KBM-7 (cell line): ENCODE data around the gene RSAD1.

Source experiments
- DNase-seq: peaks from one replicate; pipeline ENCODE4 v3.0.0-alpha.2; 2015
- in situ Hi-C: fragments of 300-500 bp; cut with MboI; formaldehyde crosslinking; loops from 2 replicates; pipeline ENCODE4 v1.14.3; 2020; ENCODE audit warnings: low sequenced_read_pairs, low pct_unique_long_range_greater_than_20kb, mixed read lengths

Gene RSAD1

DNA sequence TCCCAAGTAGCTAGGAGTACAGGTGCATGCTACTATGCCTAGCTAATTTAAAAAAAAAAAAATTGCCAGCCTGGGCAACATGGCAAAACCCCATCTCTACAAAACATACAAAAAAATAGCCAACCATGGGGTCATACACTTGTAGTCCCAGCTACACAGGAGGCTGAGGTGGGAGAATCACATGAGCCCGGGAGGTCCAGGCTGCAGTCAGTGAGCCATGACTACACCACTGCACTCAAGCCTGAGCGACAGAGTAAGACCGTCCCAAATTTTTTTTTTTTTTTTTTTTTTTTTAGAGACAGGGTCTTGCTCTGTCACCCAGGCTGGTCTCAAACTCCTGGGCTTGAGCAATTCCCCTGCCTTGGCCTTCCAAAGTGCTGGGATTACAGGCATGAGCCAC is 24.8 kb upstream of the RSAD1 start:
- in situ Hi-C loops: no loop called here
- no peak for DNase-seq

DNA sequence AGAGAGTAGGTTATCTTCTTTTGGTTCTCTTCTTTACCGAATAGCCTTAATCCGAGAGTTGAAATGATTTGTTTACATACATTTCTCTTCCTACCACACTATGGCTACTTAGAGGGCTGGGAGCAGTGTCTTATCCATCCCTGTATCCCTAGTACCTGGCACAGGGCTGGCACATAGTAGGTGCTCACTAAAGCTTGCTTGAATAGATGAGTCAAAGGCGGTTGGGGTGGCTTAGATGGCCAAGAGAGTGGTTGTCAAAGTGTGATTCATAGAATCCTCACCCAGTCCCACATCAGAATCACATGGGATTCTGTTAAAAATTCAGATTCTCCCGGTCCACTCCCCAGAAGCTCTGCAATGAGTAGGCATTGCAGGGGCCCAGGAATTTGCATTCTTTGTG is 21.0 kb upstream of the RSAD1 start:
- in situ Hi-C loops: no loop called here

DNA sequence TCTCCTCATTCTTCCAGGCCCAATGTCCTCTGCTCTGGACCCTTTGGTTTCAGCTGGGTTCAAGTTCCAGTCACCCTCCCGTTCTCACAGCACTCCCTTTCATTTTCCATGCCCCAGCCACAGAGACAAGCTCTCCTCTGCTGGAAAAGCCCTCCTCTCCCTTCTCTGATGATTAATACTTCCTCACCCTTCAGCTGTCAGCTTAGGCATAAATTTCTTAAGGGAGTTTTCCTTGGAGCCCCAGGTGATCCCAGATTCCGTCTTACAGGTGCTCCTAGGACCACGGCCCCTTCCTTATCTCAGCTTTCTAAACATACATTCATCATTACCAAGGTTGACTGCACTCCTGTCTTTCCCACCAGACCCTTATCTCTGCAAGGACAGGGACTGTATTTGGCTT is 20.4 kb upstream of the RSAD1 start:
- in situ Hi-C loops: no loop called here
- DNase-seq: no peak

More for the DNA sequence above, 21.0 kb upstream of the RSAD1 start:
- DNase-seq: no peak

DNA sequence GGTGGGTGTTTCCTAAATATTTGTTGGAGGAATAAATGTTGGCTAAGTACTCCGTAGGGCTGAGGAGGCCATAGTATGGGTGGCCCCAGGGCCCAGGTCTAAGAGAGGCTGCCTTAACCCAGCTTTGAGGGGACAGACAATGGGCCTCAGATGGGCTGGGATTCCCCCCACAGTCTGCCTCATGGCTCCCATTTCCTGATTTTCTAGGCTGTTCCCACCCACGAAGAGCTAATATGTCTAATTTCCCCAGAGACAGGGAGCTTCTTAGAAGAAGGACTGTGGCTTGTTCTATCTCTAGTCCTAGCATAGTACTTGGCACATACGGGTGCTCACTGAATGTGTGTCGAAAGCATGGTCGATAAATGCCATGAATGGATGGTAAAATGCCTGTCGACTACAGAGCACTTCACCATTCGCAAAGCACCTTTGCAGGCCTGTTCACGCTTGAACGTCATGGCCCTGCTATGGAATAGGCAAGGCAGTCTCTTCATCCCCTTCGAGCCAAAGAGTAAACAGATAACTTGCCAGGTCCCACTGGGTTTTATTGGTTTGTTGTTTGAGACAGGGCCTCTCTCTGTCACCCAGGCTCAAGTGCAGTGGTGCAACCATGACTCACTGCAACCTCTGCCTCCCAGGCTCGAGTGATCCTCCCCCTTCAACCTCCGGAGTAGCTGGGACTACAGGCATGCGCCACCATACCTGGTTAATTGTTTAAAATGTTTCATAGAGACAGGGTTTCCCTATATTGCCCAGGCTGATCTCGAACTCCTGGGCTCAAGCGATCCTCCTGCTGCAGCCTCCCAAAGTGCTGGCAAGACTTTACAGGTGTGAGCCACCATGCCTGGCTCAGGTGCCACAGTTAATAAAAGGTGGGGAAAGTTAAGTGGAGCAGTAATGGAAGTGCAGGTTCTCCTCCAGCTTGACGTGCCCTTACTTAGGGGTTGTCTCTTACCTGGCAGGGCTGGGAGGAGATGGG is 19.7 kb upstream of the RSAD1 start:
- in situ Hi-C loops: no loop called here

DNA sequence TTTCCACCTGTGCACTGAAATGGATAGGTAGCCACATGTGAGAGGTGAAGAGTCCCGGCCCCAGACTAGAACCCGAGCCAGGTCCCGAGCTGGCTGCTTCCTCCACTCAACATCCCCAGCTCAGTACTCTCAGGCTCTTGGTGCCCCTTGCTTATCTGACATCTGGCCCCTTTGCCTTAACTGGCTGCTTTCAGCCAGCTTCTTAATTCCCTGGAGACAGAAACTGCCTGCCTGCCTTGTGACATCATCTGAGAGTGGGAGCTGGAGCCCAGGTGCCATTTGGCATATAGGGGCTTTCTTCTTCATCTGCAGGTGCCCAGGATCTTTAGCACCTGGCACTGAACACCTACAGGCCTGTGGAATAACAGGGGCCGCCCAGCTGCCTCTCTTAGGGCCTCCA is 18.9 kb upstream of the RSAD1 start:
- DNase-seq: no peak
- in situ Hi-C loops: no loop called here

More for the DNA sequence above, 19.7 kb upstream of the RSAD1 start:
- DNase-seq: no peak

DNA sequence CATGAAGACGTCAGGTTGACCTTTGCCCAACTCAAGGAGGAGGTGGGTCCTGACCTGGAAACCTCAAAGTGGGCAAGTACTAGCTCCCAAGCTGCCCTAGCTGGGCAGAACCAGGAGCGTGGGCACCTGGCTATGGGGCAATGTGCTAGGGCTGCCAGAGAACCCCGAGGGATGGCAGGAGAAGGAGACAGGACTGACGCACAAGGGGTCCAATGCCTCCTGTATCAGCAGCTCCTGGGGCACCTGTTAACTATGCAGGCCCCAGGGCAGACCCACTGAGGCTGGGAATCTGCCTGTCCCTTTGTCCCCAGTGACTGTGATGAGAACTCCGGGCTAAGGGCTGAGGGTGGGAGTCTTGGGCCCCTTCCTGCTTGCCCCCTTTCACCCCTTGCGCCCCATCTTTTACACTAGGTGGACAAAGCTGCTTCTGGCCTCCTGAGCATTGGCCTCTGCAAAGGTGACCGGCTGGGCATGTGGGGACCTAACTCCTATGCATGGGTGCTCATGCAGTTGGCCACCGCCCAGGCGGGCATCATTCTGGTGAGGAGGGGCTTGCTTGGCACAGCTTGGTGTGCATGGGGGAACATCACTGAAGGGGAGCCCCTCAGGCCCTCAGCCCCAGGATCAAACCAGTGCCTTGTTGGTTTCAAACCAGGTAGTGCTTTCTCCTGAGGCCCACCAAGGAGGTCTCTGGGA is 17.7 kb upstream of the RSAD1 start:
- in situ Hi-C loops: no loop called here
- DNase-seq: no peak

DNA sequence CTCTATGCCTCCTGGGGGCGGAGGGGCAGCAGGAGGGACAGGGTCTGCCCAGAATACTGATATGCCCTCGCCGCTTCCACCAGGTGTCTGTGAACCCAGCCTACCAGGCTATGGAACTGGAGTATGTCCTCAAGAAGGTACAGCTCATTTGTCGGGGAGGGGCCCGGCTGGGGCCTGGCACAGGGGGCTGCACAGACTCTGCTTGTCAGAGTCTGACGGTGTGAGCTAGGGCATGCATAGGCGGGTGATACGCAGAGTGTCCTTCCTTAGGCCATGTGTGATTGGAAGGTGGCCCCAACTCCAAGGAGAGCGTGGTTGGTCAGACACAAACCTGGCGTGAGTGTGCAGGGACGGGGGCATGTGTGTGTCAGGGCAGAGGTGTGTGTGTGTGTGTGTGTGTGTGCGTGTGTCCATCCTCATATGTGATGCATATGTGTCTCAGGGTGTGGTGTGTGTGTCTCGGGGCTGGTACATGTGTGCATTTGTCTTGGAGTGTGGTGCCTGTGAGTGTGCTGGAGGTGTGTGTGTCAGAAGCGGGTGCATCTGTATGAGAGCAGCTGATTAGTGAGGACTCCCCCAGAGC is 17.0 kb upstream of the RSAD1 start:
- in situ Hi-C loops: no loop called here
- DNase-seq: no peak

DNA sequence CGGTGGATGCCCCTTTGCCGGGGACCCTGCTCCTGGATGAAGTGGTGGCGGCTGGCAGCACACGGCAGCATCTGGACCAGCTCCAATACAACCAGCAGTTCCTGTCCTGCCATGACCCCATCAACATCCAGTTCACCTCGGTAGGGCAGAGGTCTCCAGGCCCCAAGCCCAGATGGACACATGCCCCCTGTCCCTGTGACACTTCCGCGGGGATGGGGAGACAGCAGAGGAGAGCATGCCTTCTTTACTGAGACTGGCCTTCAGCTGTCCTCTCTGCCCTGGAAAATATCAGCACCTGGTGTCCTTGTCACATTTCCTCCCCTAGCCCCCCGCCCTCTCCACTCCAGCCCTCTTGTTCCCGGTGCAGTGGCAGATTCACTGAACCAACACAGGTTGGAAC is 16.2 kb upstream of the RSAD1 start:
- in situ Hi-C loops: no loop called here
- DNase-seq: no peak

DNA sequence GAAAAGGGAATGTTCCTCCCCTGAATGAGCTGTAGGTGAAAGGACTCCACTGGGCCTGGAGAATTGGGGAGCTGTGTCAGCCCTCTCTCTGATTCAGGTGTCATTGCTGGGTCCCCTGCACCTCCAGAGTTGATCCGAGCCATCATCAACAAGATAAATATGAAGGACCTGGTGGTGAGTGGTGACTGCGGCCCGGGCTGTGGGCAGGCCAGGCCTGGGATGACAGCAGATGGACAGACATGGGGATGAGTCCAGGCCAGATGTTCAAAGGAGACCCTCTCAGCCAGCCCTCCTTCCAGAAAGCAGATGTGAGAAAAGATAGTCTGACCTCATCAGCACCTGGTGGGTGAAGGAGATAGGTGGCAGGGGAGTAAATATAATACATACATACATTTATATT is 14.5 kb upstream of the RSAD1 start:
- in situ Hi-C loops: no loop called here
- DNase-seq: no peak

DNA sequence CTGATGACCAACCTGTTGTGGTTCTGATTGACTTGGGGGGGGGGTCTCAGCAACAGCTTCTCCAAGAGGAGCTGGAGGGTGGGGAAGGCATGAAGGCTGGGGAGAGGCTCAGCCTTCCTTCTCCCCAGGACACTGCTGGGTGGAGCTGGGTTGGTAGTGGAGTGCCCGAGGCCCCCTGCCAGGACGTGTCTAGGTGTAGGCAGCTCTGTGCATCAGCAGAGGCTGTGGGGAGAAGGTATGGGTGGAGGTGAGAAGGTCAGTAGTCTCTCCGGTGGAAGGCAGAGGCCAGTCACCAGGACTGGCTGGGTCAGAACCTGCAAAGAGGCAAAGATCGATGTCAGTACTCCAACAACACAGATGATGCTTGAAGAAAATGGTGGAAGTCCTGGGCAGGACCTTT is 13.9 kb upstream of the RSAD1 start:
- in situ Hi-C loops: no loop called here

DNA sequence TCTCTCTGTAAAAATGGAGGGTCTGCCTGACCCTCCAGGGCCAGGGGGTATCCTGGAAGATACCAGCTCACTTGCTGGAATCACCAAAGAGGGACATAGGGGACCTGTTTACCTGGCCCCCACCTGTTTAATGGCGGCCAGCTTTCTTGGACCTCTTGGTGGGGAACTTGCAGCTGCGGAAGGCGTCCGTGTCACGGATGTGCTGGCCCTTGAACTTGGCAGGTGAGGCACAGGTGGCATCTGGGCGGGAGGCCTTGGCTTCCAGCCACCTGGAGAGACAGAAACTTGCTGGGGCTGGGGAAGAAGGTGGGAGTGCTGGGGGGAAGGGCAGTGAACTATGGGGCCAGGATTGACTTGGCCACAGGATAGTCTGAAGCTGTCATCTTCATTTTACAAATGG is 13.5 kb upstream of the RSAD1 start:
- in situ Hi-C loops: no loop called here

More for the DNA sequence above, 13.9 kb upstream of the RSAD1 start:
- DNase-seq: no peak

DNA sequence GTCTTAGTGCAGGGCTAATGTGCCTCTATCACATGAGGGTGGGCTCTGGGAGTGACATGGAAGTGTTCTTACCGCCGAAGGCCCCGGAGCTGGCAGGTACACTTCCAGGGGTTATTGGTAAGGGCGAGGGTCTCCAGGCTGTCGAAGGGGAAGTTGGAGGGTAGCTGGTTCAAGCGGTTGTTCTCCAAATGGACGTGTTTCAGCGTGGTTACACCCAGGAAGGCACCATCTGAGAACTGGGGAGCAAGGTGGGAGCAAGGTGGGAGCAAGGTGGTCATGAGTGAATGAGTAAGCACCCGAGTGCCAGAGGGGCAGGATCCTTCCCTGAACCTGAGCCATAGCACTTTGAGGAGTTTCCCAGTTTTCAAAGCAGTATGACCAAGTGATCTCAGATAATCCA is 13.0 kb upstream of the RSAD1 start:
- in situ Hi-C loops: no loop called here
- DNase-seq: no peak

More for the DNA sequence above, 13.5 kb upstream of the RSAD1 start:
- no peak for DNase-seq

DNA sequence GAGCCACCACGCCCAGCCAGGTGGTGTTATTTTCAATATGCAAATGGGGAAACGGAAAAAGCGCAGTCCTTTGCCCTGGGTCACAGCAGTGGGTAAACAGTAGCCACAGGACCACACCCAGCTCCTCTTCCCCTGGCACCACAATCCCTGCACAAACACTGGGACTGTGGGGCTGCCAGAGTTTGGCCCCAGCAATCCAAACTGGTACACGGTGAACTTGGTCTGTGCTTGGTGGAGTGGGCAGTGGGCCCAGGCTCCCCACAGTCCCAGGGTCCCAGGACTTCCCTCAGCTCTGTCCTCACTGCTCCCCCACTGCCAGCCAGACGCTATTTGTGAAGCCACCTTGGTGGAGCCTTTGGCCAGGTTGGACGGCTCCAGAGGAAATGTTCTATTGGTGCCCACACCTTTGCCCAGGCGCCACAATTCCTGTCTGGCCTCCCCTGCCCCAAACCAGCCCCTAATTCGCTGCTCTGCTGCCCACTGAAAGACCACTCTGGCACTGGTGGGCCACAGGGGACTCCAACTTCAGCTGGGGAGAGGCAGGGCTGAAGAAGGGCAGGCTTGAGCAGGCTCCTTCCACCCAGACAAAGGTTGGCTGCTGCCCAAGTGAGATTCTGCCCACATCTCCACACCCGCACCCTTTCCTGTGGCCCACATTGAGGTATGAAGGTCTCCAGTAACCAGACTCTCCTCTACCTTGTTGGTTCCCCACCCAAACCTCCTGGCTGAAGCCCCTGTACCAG is 12.1 kb upstream of the RSAD1 start:
- in situ Hi-C loops: no loop called here
- DNase-seq: no peak

DNA sequence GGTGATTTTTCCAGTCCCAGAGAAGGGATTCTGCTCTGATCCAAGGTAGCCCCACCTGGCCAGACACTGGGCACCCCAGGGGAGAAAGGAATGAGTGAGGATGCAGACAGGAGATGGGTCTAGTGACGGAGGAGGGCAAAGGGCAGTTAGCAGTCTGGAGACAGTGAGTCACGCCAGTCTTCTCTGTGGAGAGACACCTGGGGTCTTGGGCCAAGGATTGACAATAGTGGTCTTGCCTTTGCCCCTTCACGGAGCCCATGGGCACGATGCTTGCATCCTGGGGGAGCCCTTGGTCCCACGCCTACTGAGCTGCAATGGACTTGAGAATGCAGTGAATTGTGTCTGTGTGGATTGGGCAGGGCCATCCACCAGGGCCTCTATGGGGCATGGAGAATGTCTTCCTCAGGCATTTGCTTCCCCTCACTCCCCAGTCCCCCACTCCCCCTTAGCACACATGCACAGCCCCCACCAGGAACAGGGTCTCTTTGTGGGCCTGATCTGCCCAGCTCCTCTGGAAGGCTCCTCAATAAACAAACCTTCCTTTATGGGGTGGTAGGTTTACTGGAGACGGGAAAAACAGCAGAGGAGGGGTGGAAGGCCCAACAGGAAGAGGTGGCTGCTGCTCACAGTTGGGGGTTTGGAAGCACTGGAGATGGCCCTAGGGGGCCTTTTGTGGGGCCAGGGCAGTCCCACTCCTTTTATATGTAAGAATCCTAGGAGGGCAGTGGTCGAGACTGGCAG is 11.4 kb upstream of the RSAD1 start:
- DNase-seq: no peak
- in situ Hi-C loops: no loop called here

DNA sequence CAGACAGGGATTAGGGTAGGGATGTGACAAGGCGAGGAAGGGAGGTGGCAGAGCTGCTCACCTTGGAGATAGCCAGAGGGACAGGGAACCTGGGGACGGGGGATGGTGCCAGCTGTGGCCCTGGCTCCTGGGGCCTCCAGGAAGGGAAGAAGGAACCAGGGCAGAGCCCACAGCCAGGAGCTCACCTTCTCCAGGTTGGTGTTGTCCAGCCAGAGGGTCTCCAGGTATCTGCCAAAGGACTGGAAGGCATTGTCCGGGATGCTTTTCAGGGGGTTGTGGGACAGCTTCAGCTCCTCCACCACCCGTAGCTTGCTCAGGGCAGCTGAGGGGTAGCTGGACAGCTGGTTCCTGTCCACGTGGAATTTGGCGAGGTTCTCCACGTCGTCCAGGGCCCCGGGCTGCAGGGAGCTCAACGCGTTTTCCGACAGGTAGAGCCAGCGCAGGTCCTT is 10.8 kb upstream of the RSAD1 start:
- in situ Hi-C loops: no loop called here
- no peak for DNase-seq

DNA sequence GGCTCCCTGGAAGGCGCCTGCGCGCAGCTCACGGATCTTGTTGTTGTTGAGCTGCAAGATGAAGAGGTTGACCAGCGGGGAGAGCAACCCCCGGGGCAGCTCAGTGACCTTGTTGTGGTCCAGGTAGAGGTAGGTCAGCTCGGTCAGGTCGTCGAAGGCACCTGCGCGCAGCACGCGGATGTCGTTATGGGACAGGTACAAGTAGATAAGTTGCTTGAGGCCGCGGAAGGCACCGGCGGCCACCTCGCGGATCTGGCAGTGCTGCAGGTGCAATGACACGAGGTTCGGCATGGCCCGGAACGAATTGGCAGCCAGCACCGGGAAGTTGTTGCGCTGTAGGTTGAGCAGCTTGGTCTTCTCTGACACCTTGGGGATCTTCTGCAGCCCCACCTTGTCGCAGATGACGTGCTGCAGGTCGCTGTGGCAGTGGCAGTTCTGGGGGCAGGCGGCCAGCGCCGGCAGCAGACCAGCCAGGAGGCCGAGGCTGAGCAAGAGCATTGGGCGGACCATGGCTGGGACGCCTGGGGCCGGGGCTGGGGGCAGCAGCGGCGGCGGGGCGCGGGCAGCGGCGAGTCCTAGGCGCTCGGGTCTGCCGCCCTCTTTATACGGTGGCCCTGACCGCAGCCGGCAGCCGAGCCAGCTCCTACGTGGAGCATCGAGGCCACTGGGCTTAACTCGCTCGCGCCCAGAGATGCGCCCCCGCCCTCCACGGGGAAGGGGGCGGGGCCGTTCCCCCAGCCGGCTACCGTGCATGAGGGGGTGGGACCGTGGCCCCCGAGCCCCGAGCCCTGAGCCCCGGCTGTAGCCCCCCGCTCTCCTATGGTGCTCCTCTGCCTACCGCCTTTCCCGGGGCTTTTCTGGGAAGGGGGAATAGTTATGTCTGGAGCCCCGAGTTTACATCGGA is 10.1 kb upstream of the RSAD1 start, which contains the start of gene CHAD:
Gene CHAD, minus strand, starts transcription at position 577 of the 904 bp plus-strand sequence. Its CDS starts 67 bp downstream, at position 510.
- in situ Hi-C loops: no loop called here
- no peak for DNase-seq

DNA sequence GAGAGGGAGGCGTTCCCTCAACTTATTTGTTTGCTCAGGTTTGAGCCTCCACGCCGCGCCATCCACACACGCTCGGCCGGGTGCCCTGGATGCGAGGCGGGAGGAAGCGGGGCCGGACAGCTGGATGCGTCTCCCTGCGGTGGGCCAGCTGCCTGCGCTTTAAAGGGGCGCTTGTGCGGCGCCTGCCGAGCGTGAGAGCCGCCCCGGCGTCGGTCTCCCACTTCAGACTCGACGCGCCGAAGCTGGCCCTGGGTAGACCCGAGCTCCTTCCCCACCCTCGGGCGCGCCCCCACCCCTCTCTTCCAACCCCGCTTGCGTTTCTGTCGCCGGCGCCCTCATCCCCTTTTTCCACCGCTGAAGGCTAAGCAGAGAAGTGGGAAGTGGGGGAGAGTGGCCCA is 9.5 kb upstream of the RSAD1 start:
- in situ Hi-C loops: no loop called here
- DNase-seq: no peak
